Erythroblast (primary cell): ENCODE results near the gene ZNF335.

ENCODE experiments used
- GATA1 ChIP-seq: IDR thresholded peaks from 2 replicates; pipeline ENCODE4 v1.6.1; 2011; ENCODE audit warnings: low read depth, mild to moderate bottlenecking, control low read depth, low read length, moderate library complexity
- POLR2A ChIP-seq: IDR thresholded peaks from 2 replicates; pipeline ENCODE4 v1.6.1; 2011; ENCODE audit warnings: mild to moderate bottlenecking, low read length

DNA sequence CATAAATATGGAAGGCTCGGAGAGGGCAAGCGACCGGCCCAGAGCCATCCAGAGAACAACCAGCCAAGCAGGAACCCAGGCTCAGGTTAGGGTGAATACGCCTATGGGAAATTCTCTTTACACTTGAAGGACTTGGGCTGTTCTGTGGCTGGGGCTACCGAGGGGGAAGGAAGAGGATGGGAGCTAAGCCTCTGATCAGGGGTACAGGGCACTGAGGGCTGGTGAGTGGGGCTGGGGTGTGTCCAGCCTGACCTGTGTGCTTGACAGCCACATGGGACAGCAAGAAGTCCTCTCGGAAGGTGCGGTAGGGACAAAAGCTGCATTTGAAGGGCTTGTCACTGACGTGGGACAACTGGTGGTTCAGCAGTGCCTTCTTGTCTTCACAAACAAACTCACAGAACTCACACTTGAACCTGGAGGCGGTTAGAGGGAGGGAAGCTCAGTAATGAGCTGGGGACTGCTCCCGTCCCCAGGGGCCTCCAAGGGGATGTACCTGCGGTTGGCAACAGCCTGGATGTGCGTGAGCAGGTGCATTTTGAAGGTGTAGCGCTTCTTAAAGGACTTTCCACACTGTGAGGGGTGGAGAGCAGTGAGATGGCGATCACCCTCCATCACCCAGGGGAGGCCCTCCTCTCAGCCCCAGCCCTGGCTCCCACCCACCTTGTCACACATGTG lies 11.9 kb downstream of the ZNF335 start:
- TF ChIP-seq POLR2A: no peak
- no peak for TF ChIP-seq GATA1
